ENCODE results near the gene RAI14.
"Not testable (repeated sequence)": the region's sequence is repeated elsewhere in the genome, so short reads cannot be mapped to it uniquely, and the experiment has no call there.

RAI14 gene

DNA sequence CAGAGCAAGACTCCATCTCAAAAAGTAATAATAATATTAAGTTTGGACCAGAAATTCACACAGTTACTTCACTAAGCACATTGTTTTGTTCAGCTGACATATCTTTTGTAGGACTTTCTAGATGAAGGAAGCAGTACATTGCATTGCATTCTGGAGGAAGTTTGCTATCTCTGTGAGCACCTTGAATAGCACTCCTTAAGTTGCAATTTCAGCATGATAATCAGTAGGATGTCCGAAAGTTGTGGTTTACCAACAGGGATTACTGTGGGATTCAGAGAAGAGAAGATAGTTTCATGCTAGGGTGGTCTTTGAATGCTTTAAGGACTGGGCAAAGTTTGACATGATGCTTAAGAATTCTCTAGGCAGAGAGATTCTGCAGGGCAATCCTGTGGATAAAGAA, 164.5 kb downstream of the RAI14 start:
- no peak for DNase-seq (ENCODE audit: low read depth)

DNA sequence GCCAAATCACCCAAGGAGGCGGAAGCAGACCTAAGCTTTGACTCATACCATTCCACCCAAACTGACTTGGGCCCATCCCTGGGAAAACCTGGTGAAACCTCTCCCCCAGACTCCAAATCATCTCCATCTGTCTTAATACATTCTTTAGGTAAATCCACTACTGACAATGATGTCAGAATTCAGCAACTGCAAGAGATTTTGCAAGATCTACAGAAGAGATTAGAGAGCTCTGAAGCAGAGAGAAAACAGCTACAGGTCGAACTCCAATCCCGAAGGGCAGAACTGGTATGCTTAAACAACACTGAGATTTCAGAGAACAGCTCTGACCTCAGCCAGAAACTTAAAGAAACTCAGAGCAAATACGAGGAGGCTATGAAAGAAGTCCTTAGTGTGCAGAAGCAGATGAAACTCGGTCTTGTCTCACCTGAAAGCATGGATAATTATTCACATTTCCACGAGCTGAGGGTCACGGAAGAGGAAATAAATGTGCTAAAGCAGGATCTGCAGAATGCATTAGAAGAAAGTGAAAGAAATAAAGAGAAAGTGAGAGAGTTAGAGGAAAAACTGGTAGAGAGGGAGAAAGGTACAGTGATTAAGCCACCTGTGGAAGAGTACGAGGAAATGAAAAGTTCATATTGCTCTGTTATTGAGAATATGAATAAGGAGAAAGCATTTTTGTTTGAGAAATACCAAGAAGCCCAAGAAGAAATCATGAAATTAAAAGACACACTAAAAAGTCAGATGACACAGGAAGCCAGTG, 167.0 kb downstream of the RAI14 start:
- no peak for DNase-seq (ENCODE audit: low read depth)

DNA sequence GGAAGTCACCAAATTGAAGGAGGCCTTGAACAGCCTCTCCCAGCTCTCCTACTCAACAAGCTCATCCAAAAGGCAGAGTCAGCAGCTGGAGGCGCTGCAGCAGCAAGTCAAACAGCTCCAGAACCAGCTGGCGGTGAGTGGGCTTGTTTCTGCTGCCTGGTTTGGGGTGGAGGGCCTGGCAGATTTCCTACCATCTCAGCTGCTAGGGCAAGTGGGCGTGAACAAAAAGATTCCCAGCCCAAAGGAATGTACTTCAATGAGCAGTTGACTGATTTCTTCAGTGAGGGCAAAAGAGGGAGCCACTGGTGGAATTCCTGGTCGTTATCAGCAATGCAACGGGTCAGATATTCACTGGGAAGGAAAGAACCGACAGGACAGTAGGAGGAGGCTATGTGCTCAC, 170.2 kb downstream of the RAI14 start:
- no peak for DNase-seq (ENCODE audit: low read depth)

DNA sequence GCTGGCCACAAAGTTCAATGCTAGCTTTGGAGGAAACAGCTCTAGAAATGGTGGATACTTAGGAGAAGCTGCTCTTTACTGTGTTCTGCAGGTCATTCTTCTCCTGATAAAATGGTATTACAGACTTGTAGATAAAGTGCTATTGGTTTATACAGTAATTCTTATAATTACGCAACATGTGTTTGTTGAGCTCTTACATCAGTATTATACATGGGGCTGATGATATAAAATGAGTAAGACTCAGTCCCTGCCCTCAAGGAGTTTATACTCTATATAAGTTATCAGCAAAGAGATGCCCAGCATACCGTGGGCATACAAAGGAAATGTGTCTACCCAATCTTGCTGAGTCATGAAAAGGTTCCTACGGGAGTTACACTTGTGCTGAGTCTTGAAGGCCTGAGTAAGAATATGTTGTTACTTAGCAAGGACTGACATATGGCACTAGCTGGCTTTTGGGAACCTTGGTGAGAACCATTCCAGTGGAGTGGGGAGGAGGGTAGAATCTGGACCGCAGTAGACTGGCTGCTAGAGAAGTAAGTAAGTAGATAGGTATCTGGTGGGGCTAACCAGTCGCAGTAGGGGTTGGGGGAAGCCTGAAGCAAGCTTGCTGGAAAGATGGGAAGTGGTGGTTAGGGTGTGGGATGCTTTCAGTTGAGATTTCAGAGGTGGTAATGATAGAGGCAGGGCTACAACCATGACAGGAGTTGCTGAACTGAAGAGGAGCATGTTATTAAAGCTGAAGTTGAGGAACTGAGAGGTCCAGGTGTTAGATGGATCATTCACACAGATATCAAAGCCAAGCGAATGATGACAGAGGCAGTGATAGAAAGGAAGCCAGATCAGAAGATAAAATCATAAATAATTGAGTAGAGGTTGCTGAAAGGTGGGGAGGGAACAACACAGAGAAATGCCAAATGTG, 171.7 kb downstream of the RAI14 start:
- DNase-seq (ENCODE audit: low read depth), result no peak

DNA sequence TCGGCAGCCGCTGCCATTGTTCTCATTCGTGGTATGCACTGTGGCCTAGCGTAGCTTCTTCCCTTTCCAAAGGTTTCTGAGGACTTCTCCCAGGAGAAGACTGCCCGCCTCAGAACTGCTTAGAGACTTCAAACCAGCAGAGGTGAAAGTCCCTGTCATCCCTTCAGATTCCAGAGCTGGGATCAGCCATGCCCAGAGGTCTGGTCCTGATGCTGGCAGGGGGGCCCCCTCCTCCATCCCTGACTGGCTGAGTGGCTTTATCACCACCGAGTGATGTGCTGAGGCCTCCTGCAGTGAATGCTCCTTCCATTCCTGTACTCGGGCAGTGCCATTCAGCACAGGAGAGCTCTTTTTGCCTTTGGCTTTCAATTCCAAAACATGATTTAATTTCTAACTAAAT, 174.7 kb downstream of the RAI14 start:
- DNase-seq (ENCODE audit: low read depth), result not testable (repeated sequence)

- no peak for DNase-seq (ENCODE audit: low read depth)
Measured at GRCh38 chr5:34831303-34831702, 175.2 kb downstream of the RAI14 start.

- DNase-seq (ENCODE audit: low read depth), result no peak
Measured at GRCh38 chr5:34832568-34832967, 176.4 kb downstream of the RAI14 start.

GRCh38 chr5:34833090-34833489, 177.0 kb downstream of the RAI14 start:
- DNase-seq (ENCODE audit: low read depth), result no peak

- DNase-seq (ENCODE audit: low read depth), result no peak
Measured at GRCh38 chr5:34833976-34834793, 178.1 kb downstream of the RAI14 start.

GRCh38 chr5:34834794-34835089, 178.6 kb downstream of the RAI14 start:
- no peak for DNase-seq (ENCODE audit: low read depth)

DNA sequence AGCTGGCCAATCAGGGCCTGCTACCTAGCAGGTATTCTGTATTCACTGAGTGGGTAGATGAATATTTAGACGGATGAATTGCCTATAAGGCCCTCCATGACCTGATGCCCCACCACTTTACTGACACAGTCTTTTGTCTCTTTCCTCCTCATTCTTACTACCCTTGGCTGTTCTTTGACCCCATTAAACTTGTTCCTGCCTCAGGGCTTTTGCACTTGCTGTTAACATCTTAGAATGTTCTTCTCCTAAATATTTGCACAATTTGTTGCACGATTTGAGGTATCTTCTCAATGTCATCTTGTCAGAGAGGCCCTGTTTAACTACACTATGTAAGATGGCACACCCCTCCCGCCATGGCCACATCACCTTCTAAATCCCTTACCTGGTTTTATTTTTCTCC, 179.5 kb downstream of the RAI14 start:
- no peak for DNase-seq (ENCODE audit: low read depth)

GRCh38 chr5:34838785-34839714, 182.9 kb downstream of the RAI14 start, which contains the start of gene TTC23L:
Gene TTC23L (plus strand): TSS chr5:34839164. CDS start chr5:34840672, 1,508 bp downstream.
- DNase-seq (ENCODE audit: low read depth), result peak; percentile 86

DNA sequence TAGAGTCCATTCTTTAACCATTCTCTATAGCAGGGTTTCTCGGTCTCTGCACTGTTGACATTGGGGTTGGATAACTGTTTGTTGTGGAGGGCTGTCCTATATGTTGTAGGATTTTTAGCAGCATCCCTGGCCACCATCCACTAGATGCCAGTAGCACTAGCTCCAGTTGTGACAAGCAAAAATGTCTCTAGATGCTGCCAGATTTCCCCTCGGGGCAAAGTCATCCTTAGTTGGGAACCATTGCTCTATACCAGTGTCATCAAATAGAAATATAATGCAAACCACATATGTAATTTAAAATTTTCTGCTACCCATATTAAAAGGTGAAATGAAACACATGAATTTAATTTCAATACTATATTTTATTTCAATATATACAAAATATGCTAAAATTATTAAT, 185.7 kb downstream of the RAI14 start:
- DNase-seq (ENCODE audit: low read depth), result no peak

DNA sequence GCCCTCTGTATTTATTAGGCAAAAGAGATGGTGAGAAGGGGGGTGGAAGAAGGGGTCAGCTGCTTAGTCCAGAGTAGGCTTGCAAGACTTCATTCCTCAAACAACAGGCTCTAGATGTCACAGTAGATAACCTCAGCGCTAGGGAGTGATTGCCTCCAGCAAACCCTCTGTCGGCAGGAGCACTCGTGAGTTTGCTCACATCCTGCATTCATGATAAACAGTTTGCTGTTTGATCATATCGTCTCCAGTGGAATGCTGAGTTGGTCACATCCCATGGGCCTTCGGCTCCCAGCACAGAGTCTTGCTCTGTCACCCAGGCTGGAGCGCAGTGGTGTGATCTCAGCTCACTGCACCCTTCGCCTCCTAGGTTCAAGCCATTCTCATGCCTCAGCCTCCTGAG, 186.4 kb downstream of the RAI14 start:
- no peak for DNase-seq (ENCODE audit: low read depth)

- DNase-seq (ENCODE audit: low read depth), result no peak
Measured at GRCh38 chr5:34843497-34843896, 187.4 kb downstream of the RAI14 start.

- no peak for DNase-seq (ENCODE audit: low read depth)
Measured at GRCh38 chr5:34844106-34844505, 188.0 kb downstream of the RAI14 start.

GRCh38 chr5:34844999-34845398, 188.9 kb downstream of the RAI14 start:
- no peak for DNase-seq (ENCODE audit: low read depth)

DNA sequence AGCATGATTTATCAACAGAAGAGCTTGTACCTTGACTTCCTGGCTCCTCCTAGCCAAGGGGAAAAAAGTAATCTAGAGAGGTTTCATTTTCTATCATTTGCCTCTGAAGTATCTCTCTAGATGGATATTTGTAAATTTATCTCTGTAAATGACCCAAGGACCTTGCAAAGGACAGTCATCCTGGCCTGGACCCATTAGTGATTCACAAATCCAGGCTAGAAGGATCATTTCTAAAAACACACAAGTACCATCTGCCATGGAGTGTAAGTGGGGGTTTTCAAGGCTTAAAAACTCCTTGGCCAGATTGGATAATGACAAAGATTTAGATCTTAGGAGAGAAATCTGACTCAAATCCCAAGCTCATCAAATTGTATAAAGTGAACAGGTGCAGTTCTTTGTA, 190.9 kb downstream of the RAI14 start:
- no peak for DNase-seq (ENCODE audit: low read depth)

GRCh38 chr5:34847552-34847951, 191.4 kb downstream of the RAI14 start:
- DNase-seq (ENCODE audit: low read depth), result no peak

DNA sequence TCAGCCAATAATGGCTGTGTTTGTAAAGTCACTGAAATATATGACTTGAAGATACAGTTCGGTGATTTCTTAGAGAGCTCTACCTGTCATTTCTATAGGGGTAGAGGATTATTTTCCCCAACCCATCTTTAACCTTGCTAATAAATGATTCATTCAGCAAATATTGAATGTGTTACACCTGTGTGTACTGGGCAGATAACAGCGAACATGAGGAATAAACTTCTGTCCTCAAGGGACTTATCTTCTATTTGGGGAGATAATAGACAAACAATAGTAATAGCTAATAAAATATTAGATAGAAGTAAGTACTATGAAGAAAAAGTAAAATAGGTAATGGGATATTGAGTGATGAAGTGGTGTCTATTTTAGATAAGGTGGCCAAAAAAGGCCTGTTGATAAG, 192.1 kb downstream of the RAI14 start:
- DNase-seq (ENCODE audit: low read depth), result no peak

DNA sequence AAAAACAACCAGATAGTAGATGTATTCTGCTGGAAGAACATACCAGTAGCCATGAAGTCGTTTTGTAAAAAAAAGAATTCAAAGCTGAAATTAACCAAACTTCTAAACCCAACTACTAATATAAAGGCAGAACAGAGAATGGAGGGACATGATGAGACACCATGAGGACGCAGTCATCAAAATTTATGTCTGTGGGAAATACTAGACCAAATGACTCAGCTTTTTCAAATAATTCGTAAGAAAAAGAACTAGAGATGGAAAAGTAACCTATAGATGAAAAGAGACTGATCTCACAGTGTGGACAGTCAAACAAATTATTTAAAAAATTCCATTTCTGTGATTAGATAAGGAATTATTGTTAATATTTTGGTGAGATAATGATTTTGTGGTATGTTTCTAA, 193.1 kb downstream of the RAI14 start:
- DNase-seq (ENCODE audit: low read depth), result no peak

All from T-helper 22 cell (primary cell).